Stimulated activated naive CD8-positive, alpha-beta T cell treated with anti-CD3 and anti-CD28 coated beads, Interleukin-15, amount 100 ng/mL, for 72 hours (primary cell): Measurements from ENCODE around the gene C3orf22.

Experiments
- ATAC-seq: fragments of 150-1000 bp; cut with Tn5 transposase; 2 replicates; pipeline ENCODE4 v1.10.0; 2021; ENCODE audit warnings: mild to moderate bottlenecking, moderate library complexity
- DNase-seq, 2 donors: peaks; one replicate each; pipeline ENCODE4 v3.0.0; 2021 to 2022
- H3K27ac Mint-ChIP-seq, 2 donors: one replicate each; pipeline ENCODE4 v1.8.0; 2022; ENCODE audit warnings: mild to moderate bottlenecking in 2 of 2, mixed read lengths in 2 of 2, moderate library complexity in 2 of 2
- H3K27me3 Mint-ChIP-seq: one replicate; pipeline ENCODE4 v1.8.0; 2022; ENCODE audit warnings: mixed read lengths
- H3K4me1 Mint-ChIP-seq: one replicate; pipeline ENCODE4 v1.8.0; 2022; ENCODE audit warnings: mild to moderate bottlenecking, mixed read lengths
- H3K4me3 Mint-ChIP-seq, 2 donors: one replicate each; pipeline ENCODE4 v1.8.0; 2022; ENCODE audit warnings: mild to moderate bottlenecking in 2 of 2, mixed read lengths in 2 of 2, moderate library complexity in 1 of 2
- H3K9me3 Mint-ChIP-seq, 2 donors: one replicate each; pipeline ENCODE4 v1.8.0; 2022; ENCODE audit warnings: mixed read lengths in 2 of 2

The C3orf22 gene

GRCh38 chr3:126527455-126528211 lies 31.1 kb downstream of the C3orf22 start:
- H3K4me1 Mint-ChIP-seq = no peaks in the 10 kb centered on the region
- H3K27ac Mint-ChIP-seq = peak overlapping the region; percentile 21 to 46
- no peak for DNase-seq
- no peak for ATAC-seq
- no peaks in the 10 kb centered on the region for H3K9me3 Mint-ChIP-seq
- peaks cover 33% of the 10 kb centered on the region for H3K27me3 Mint-ChIP-seq
- H3K4me3 Mint-ChIP-seq = no peak overlapping the region

- Mint-ChIP-seq H3K4me3 (no peak overlapping the region), H3K4me1 (no peaks in the 10 kb centered on the region), H3K27me3 (peaks cover 39% of the 10 kb centered on the region), H3K27ac (peak overlapping the region in 1 of 2 donors; percentile 46), H3K9me3 (no peaks in the 10 kb centered on the region)
- DNase-seq (no peak), ATAC-seq (no peak)
Observed at GRCh38 chr3:126527006-126527405, 31.7 kb downstream of the C3orf22 start.

- DNase-seq (no peak), ATAC-seq (no peak)
- Mint-ChIP-seq H3K4me1 (no peaks in the 10 kb centered on the region), H3K4me3 (no peak overlapping the region), H3K27ac (no peak overlapping the region), H3K27me3 (peaks cover 41% of the 10 kb centered on the region), H3K9me3 (no peaks in the 10 kb centered on the region)
Observed at GRCh38 chr3:126526668-126527005, 32.1 kb downstream of the C3orf22 start.

GRCh38 chr3:126525853-126526667 lies 32.7 kb downstream of the C3orf22 start:
- Mint-ChIP-seq H3K4me1 (no peaks in the 10 kb centered on the region), H3K27me3 (peaks cover 41% of the 10 kb centered on the region), H3K4me3 (no peak overlapping the region), H3K9me3 (no peaks in the 10 kb centered on the region), H3K27ac (no peak overlapping the region)
- DNase-seq (no peak), ATAC-seq (no peak)

GRCh38 chr3:126525091-126525852 lies 33.5 kb downstream of the C3orf22 start:
- Mint-ChIP-seq H3K27ac (no peak overlapping the region), H3K27me3 (peaks cover 41% of the 10 kb centered on the region), H3K4me3 (peak overlapping the region; percentile 65 to 67), H3K9me3 (no peaks in the 10 kb centered on the region), H3K4me1 (no peaks in the 10 kb centered on the region)
- ATAC-seq (no peak), DNase-seq (no peak)

GRCh38 chr3:126524429-126524988 lies 34.2 kb downstream of the C3orf22 start:
- H3K4me1 Mint-ChIP-seq = no peaks in the 10 kb centered on the region
- H3K4me3 Mint-ChIP-seq = peak overlapping the region; percentile 65 to 67
- no peaks in the 10 kb centered on the region for H3K9me3 Mint-ChIP-seq
- H3K27me3 Mint-ChIP-seq = peaks cover 41% of the 10 kb centered on the region
- DNase-seq = peak; percentile 13 to 37
- H3K27ac Mint-ChIP-seq = no peak overlapping the region
- ATAC-seq = peak; percentile 26

- H3K4me3 Mint-ChIP-seq = peak within 1 kb of the TSS; percentile 65 to 67
- H3K4me1 Mint-ChIP-seq = no peaks in the 10 kb centered on the region
- no peak within 1 kb of the TSS for H3K27ac Mint-ChIP-seq
- peak; percentile 57 for ATAC-seq
- peaks cover 41% of the 10 kb centered on the region for H3K27me3 Mint-ChIP-seq
- no peak for DNase-seq
- no peaks in the 10 kb centered on the region for H3K9me3 Mint-ChIP-seq
Observed at GRCh38 chr3:126523745-126524428, 34.8 kb downstream of the C3orf22 start, which contains the start of gene CHST13. TSS of gene CHST13 (plus strand) at chr3:126524155. CDS start at chr3:126524333, 178 bp downstream.

GRCh38 chr3:126522363-126522788 lies 36.4 kb downstream of the C3orf22 start:
- Mint-ChIP-seq H3K27ac (no peak overlapping the region), H3K9me3 (no peaks in the 10 kb centered on the region), H3K4me1 (no peaks in the 10 kb centered on the region), H3K4me3 (no peak overlapping the region), H3K27me3 (peaks cover 41% of the 10 kb centered on the region)
- ATAC-seq = no peak
- DNase-seq = peak; percentile 34 to 39

GRCh38 chr3:126521122-126521891 lies 37.4 kb downstream of the C3orf22 start:
- Mint-ChIP-seq H3K4me1 (no peaks in the 10 kb centered on the region), H3K27ac (no peak overlapping the region), H3K27me3 (peaks cover 41% of the 10 kb centered on the region), H3K9me3 (no peaks in the 10 kb centered on the region), H3K4me3 (no peak overlapping the region)
- ATAC-seq (no peak), DNase-seq (no peak)

GRCh38 chr3:126519506-126520455 lies 39.0 kb downstream of the C3orf22 start:
- Mint-ChIP-seq H3K4me3 (no peak overlapping the region), H3K9me3 (no peaks in the 10 kb centered on the region), H3K4me1 (no peaks in the 10 kb centered on the region), H3K27ac (no peak overlapping the region), H3K27me3 (peaks cover 26% of the 10 kb centered on the region)
- no peak for DNase-seq
- ATAC-seq = no peak

GRCh38 chr3:126518779-126519177 lies 40.0 kb downstream of the C3orf22 start:
- Mint-ChIP-seq H3K4me1 (no peaks in the 10 kb centered on the region), H3K27ac (no peak overlapping the region), H3K27me3 (peaks cover 20% of the 10 kb centered on the region), H3K9me3 (no peaks in the 10 kb centered on the region), H3K4me3 (no peak overlapping the region)
- DNase-seq (no peak), ATAC-seq (no peak)

GRCh38 chr3:126517986-126518778 lies 40.5 kb downstream of the C3orf22 start:
- ATAC-seq (no peak), DNase-seq (no peak)
- Mint-ChIP-seq H3K27ac (no peak overlapping the region), H3K4me3 (no peak overlapping the region), H3K4me1 (no peaks in the 10 kb centered on the region), H3K9me3 (no peaks in the 10 kb centered on the region), H3K27me3 (peaks cover 14% of the 10 kb centered on the region)
